GM18867 (cell line): ENCODE measurements around the gene FOLR1.

Source experiments
- ATAC-seq: cut with Tn5 transposase; IDR thresholded peaks from one replicate; pipeline ENCODE4 v1.9.1; 2021; ENCODE audit warnings: mild to moderate bottlenecking, moderate library complexity; ENCODE audit not compliant: unreplicated experiment

FOLR1 gene

GRCh38 chr11:72245263-72245816 is 53.4 kb downstream of the FOLR1 start:
- ATAC-seq: no peak
